Liver (tissue), 3 donors: ENCODE results near the gene MEF2D.

Experiments
- GABPA ChIP-seq, 2 donors: IDR thresholded peaks in 1 of 2; conservative IDR thresholded peaks in 1 of 2; 2 replicates each; pipeline ENCODE4 v1.6.1; 2016; ENCODE audit warnings: antibody characterized with exemption in 2 of 2, mild to moderate bottlenecking in 1 of 2, moderate library complexity in 1 of 2
- HNF4G ChIP-seq: IDR thresholded peaks from 2 replicates; pipeline ENCODE4 v1.6.1; 2016; ENCODE audit warnings: antibody characterized with exemption
- NR2F2 ChIP-seq: IDR thresholded peaks from 2 replicates; pipeline ENCODE4 v1.6.1; 2016; ENCODE audit warnings: antibody characterized with exemption
- RAD21 ChIP-seq, 2 donors: IDR thresholded peaks; 2 replicates each; pipeline ENCODE4 v1.6.1; 2016; ENCODE audit warnings: antibody characterized with exemption in 2 of 2, mild to moderate bottlenecking in 2 of 2
- RXRA ChIP-seq, 2 donors: IDR thresholded peaks; 2 replicates each; pipeline ENCODE4 v1.6.1; 2017 to 2018; ENCODE audit warnings: antibody characterized with exemption in 2 of 2, mild to moderate bottlenecking in 1 of 2
- TAF1 ChIP-seq: conservative IDR thresholded peaks from 2 replicates; pipeline ENCODE4 v1.6.1; 2016; ENCODE audit warnings: antibody characterized with exemption, mild to moderate bottlenecking
- YY1 ChIP-seq: IDR thresholded peaks from 2 replicates; pipeline ENCODE4 v1.6.1; 2016; ENCODE audit warnings: antibody characterized with exemption, mild to moderate bottlenecking
- TF ChIP-seq, protein P1 (sequence below): fragments of 150-350 bp; IDR thresholded peaks from 2 replicates; pipeline ENCODE4 v1.5.1; 2017; ENCODE audit warnings: improper control_type of control experiment, low read depth, low read length; ENCODE audit not compliant: missing input control
- TF ChIP-seq, protein P2 (sequence below): IDR thresholded peaks from 2 replicates; pipeline ENCODE4 v1.6.1; 2016; ENCODE audit warnings: antibody characterized with exemption, mild to moderate bottlenecking
- TF ChIP-seq, protein P3 (sequence below): IDR thresholded peaks from 2 replicates; pipeline ENCODE4 v1.6.1; 2016; ENCODE audit warnings: antibody characterized with exemption
- donor health status: healthy.
- donor health status: healthy.

DNA sequence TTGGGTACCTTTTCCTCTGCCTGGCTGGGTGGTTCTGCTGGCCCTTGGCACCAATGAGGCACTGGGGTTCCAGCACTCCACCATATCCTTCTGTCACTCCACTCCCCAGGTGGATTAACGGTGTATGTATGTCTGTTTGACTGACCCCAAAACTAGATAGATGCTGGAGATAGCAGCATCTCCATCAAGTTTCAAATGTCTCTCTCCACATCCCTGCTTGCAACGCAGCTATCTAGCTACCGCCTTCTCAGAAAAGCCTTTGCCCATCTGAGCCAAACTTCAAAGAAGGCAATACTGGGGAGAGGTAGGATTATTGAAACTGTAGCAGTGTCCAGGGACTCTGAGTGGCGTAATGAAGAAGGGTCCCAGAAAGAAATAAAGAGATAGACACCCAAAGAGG, 67.5 kb downstream of the MEF2D start:
- TF ChIP-seq, protein P1, sequence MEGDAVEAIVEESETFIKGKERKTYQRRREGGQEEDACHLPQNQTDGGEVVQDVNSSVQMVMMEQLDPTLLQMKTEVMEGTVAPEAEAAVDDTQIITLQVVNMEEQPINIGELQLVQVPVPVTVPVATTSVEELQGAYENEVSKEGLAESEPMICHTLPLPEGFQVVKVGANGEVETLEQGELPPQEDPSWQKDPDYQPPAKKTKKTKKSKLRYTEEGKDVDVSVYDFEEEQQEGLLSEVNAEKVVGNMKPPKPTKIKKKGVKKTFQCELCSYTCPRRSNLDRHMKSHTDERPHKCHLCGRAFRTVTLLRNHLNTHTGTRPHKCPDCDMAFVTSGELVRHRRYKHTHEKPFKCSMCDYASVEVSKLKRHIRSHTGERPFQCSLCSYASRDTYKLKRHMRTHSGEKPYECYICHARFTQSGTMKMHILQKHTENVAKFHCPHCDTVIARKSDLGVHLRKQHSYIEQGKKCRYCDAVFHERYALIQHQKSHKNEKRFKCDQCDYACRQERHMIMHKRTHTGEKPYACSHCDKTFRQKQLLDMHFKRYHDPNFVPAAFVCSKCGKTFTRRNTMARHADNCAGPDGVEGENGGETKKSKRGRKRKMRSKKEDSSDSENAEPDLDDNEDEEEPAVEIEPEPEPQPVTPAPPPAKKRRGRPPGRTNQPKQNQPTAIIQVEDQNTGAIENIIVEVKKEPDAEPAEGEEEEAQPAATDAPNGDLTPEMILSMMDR = no peak
- TF ChIP-seq HNF4G (no peak), YY1 (no peak), NR2F2 (no peak), RAD21 (IDR thresholded peaks at IDR 0.05) (no peak), TAF1 (no peak), RXRA (IDR thresholded peaks at IDR 0.05) (no peak), GABPA (IDR thresholded peaks at IDR 0.05 in 1 of 2, conservative IDR thresholded peaks at IDR 0.05 in 1 of 2) (no peak)
- TF ChIP-seq, protein P2, sequence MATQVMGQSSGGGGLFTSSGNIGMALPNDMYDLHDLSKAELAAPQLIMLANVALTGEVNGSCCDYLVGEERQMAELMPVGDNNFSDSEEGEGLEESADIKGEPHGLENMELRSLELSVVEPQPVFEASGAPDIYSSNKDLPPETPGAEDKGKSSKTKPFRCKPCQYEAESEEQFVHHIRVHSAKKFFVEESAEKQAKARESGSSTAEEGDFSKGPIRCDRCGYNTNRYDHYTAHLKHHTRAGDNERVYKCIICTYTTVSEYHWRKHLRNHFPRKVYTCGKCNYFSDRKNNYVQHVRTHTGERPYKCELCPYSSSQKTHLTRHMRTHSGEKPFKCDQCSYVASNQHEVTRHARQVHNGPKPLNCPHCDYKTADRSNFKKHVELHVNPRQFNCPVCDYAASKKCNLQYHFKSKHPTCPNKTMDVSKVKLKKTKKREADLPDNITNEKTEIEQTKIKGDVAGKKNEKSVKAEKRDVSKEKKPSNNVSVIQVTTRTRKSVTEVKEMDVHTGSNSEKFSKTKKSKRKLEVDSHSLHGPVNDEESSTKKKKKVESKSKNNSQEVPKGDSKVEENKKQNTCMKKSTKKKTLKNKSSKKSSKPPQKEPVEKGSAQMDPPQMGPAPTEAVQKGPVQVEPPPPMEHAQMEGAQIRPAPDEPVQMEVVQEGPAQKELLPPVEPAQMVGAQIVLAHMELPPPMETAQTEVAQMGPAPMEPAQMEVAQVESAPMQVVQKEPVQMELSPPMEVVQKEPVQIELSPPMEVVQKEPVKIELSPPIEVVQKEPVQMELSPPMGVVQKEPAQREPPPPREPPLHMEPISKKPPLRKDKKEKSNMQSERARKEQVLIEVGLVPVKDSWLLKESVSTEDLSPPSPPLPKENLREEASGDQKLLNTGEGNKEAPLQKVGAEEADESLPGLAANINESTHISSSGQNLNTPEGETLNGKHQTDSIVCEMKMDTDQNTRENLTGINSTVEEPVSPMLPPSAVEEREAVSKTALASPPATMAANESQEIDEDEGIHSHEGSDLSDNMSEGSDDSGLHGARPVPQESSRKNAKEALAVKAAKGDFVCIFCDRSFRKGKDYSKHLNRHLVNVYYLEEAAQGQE = no peak
- TF ChIP-seq, protein P3, sequence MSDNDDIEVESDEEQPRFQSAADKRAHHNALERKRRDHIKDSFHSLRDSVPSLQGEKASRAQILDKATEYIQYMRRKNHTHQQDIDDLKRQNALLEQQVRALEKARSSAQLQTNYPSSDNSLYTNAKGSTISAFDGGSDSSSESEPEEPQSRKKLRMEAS = no peak
